GM19372 (cell line): ENCODE results near the gene DDAH2.

ENCODE experiments used
- ATAC-seq: cut with Tn5 transposase; IDR thresholded peaks from one replicate; pipeline ENCODE4 v1.9.1; 2021; ENCODE audit warnings: mild to moderate bottlenecking, low read depth, moderate library complexity; ENCODE audit not compliant: unreplicated experiment

DDAH2 gene

DNA sequence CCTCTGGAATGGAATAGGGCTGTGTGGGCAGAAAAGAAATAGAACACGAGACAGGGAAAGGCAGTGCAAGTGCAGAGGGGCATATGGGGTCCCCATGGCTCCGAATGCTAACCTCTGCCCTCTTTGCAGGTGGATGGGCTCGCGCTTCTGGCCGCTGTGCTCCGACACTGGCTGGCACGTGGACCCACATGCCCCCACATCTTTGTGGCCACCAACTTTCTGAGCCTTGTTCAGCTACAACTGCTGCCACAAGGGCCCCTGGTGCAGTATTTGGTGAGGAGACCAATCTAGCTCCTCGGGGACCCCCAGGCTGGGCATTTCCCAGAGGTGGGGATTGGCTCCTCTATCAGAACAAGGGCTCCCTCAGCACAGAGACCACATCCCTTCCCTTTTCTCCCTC lies 32.2 kb upstream of the DDAH2 start:
- ATAC-seq = no peak

DNA sequence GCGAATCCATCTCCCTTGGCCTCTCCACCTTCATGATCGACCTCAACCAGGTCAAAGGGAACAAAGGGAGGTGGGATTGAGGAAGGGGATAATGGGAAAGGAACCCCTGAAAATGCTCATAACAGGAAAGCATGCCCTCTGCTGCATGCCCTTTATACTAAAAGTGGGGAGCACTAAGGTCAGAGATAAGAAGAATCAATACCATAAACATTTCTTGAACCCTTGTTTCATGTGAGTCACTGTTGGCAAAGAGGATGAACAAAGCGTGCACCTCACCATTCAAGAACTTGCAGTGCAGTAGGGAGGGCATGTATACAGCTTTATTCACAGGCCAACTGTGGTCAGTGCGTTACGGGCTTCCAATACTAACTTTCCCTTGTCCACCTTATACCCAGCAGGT lies 31.7 kb upstream of the DDAH2 start:
- no peak for ATAC-seq

DNA sequence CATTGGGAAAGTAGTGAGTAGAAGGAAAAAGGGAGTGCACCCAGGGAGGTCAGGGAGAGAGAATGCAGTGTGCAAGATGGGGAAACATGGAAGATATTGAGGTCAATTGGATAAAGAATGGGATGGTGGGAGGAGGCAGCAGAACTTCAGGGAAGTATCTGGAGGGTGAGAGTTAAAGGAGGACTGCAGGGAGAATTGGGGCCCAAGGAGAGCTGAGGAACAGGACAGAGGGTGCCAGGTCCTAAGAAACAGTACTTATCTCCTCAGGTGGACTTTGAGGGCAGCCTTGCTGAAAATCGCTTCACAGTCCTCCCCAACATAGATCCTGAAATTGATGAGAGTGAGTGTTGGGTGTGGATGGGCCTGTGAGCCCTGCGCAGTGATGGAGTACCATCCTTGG lies 29.2 kb upstream of the DDAH2 start:
- no peak for ATAC-seq

DNA sequence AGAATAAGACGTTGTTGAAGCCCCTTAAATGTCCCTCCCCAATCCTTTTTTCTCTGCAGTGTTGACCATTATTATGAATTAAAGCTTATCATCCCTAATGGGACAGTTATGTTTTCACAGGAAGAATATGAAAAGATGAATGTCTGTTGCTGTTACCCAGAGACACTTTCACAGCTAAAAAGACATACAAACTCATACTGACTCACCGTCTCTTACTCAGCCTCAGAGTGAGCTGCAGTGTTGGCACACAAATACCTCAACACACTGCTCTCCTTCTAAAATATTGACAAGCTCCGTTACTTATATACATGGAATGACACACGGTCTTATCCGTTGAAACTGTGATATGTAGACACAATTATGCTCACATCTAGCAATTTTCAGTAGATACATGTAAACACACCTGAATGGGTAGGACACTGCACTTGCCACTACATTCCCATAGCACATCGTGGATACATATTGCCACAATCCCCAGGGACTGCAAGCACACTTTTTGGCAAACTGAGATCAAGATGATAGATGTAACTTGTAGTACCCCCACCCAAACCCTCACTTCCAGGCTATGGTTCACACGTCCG lies 23.7 kb upstream of the DDAH2 start:
- ATAC-seq = no peak

DNA sequence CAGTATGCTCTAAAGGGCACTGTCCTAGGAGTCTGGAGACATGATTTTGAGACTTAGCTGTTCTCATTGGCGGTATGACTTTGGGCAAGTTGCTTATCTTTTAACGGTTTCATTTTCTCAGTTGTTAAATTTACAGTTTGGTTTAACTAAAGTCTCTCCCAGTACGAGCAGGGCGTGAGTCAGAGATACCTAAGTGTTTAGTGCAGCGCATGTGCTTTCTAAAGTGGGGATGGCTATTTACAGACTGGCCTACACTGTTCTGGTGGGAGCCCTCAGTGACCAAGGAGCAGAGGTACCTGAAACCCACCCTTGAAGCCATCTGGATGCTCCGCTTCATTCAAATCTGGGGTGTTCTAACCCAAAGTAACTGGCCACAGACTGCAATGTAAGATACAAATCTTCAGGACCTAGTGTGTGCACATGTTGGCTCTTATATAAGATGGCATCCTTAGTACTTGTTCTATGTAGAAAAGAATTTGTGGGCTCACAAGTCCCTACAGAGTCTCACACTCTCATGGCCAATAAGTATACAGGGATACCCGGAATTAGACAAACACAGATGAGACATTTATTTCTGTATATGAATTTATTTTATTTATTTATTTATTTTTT lies 21.4 kb upstream of the DDAH2 start:
- ATAC-seq = no peak

DNA sequence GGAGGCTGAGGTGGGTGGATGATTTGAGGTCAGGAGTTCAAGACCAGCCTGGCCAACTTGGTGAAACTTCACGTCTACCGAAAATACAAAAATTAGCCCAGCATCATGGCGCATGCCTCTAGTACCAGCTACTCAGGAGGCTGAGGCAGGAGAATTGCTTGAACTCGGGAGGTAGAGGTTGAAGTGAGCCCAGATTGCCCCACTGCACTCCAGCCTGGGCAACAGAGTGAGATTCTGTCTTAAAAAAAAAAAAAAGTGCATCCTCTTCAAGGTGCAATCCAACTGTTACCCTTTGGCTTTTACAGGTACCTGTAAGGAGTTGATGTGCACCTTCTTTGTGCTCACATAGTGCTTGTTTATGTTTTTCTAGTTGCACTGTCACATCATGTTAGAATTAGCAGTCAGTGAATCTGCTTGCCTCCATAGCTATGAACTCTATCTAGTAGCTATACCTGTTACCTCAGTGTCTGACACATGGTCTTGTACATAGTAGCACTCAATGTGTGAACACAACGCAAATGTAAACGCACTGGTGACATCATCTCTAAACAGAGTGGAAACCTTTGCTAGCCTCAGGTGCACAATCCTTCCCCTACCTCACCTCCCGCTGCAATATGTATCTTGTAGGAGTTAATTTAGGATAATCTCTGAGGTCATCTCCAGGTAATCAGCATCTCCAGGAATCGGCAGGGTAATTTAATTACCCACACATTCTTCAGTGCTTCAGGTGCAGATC lies 20.4 kb upstream of the DDAH2 start:
- ATAC-seq = no peak

DNA sequence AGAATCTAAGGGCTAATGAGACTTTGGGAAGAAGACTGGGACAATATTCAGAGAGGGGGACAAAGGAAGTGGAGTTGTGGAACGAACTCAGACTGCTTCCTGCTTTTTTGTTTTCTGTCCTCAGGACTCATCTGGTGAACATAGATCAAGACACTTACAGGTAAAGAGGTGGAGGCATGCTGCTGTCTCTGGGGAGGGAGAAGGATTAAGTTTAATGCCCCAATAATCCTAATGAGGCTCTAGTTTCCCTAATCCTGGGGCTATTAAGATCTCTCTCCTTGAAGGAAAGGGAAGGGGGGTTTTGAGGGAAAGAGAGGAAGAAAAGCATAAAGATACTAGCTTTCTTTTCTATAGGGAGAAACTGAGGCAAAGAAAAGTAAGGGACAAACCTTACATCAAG lies 15.3 kb upstream of the DDAH2 start:
- ATAC-seq = no peak

DNA sequence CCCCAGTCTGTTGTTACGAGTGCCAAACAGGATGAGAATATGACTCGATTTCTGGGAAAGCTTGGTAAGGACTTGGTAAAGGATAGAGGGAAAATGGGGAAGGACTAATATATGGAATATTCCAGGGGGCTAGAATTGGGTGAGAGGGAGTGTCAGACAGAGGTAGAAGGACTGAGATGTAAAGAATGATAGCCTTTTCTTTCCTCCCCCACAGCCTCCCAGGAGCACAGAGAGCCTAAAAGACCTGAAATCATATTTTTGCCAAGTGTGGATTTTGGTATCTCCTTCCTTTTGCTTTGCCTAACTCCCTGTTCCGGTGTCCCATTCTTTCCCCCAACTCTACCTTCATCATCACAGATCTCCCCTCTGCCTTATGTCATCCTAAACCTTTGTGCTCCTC lies 13.8 kb upstream of the DDAH2 start:
- no peak for ATAC-seq

DNA sequence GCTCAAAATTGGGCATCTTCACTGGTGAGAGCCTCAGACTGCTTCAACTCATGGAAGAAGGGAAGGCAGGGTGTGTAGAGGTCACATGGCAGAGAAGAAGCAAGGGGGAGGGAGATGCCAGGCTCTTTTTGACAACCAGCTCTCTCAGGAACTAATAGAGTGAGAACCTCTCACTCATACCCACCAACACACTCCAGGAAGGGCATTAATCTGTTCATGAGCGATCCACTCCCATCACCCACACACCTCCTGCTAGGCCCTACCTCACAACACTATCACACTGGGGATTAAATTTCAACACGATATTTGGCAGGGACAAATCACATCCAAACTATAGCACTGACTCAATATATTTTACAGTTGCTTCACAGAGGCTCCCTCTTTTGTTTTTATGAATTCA lies 12.7 kb upstream of the DDAH2 start:
- ATAC-seq = no peak

DNA sequence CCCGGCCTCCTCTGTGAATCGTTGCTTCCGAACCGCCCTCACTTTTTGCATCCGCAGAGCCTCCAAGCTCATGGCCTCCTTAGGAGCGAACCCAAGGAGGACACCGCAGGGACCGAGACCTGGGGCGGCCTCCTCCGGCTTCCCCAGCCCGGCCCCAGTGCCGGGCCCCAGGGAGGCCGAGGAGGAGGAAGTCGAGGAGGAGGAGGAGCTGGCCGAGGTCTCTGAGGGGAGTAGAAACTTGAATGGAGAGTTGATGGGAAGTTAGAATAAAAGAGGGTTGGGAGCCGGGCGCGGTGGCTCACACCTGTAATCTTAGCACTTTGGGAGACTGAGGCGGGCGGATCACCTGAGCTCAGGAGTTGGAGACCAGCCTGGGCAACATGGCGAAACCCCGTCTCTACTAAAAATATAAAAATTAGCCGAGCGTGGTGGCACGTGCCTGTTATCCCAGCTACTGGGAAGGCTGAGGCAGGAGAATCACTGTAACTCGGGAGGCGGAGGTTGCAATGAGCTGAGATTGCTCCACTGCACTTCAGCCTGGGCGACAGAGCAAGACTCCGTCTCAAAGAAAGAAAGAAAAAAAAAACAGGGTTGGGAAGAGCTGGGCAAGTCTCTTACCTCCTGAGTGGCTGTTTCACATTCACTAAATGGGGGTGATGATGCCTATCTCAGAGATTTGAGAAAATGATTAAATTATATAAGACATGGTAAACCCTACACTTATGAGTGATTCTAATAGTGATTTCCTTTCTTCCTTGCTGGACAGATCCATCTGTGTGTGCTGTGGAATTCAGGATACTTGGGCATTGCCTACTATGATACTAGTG lies 11.5 kb upstream of the DDAH2 start:
- no peak for ATAC-seq

DNA sequence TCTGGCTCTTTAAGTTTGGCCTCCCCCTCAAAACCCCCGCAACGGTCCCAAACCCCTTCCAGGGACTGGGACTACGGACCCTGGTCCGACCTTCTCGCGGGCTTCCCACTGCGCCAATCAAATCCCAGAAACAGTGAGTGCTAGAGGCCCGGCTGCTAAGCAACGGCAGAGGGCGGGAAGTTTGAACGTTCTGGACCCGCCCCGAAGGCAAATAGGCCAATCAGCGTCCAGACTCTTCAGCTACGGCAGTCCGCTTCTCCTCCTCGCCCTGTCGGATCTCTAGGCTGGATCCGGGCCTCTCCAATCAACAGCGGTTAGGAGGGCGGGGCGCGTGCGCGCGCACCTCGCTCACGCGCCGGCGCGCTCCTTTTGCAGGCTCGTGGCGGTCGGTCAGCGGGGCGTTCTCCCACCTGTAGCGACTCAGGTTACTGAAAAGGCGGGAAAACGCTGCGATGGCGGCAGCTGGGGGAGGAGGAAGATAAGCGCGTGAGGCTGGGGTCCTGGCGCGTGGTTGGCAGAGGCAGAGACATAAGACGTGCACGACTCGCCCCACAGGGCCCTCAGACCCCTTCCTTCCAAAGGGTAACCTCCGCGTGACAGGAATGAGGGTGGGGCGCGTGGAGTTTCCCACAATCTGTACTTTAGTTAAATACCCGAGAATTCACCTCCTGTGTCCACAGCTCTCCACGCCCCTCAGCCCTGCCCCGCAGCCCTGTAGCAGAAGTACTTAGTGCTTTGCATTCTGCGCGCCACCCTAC lies 10.7 kb upstream of the DDAH2 start, which contains the start of gene MSH5:
TSS of gene MSH5 (plus strand) at position 367 of the 758 bp plus-strand sequence. CDS start 462 bp downstream, outside the sequence.
- ATAC-seq = peak; percentile 77

DNA sequence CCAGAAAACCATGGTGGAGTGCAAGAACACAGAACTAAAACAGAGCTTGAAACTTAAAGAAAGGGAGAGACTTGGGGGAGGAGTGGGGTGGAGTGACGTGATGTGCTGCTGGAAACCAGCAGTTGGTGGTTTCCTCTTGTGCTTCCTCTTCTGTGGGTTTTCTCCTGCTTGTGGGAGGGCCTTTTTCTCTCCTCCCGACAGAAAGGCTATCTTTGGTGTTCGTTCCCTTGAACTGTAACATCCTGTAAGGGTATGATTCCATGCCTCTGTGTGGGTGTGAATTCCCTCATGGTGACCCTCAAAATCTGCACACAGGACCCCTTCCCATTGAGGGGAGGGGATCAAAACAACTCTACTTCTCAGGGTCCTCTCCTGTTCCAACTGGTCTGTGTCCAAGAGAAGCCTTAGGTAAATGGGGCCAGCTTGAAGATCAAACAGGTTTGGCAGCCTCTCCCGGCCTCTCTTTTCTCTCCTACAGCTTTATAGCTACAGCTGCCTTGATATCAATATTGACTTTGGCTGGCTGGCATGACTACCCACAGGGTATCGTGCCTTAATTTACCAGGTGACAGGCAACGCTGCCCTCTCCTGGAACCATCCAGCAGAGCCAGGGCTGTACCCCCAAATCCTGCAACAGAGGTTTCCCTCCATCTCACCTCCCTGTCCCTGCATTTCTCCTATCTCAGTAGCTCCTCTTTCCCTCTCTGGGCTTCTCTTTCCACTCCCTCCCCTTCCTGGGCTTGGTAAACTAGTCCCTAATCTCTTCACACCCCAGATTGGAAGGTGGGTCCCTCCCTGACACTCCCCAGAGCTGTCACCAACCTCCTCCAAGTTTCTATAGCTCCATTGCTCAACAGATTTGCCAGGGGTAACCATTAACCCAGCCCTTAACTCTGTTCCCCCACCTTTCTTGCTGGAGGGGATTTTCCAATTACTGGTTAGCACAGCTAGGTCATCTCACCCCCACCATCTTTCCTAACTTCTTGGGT lies 9.2 kb upstream of the DDAH2 start:
- ATAC-seq = no peak

DNA sequence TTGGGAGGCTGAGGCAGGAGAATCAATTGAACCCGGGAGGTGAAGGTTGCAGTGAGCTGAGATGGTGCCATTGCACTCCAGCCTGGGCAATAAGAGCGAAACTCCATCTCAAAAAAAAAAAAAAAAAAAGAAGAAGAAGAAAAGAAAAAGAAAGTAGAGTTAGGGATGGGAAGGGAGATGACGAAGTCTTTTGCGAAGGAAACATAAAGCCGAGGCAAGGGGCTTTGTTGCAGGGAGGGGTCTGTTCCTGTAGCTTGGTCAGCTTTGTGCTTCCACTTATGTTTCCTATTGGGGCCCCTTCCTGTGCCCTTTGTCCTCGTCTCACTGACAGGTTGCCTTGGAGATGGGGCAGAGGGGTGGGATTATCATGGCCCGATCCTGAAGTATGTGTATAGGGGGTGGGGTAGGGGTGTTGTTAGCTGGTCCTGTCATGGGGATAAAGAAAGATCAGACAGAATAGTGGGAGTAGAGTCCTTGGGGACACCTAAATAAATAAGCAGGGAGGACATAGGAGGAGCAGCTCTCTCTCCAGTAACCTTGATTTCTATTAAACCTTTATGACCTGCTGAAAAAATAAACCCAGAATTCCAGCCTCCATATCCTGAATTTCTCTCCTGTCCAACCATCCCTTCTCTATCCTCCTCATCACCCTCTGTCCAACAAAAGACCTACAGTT lies 8.4 kb upstream of the DDAH2 start:
- no peak for ATAC-seq

DNA sequence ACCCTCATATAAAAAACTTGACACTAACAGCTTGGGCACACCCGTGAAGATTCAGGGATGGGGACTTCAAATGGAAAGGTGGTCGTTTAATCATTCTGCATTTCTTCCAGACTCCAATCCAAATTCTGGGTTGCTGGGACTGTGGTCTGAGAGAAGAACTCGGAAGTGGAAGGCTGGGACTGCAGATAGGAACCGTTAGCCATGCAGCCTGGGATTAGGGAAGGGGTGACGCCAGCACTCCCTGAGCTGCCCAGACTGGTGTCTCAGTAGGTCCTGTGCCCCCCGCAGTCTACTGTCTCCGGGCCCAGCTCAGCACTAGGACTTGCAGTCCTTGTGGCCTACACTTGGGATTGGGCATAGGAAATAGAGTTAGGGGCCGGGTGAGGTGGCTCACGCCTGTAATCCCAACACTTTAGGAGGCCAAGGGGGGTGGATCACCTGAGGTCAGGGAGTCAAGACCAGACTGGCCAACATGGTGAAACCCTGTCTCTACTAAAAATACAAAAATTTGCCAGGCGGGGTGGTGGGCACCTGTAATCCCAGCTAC lies 7.7 kb upstream of the DDAH2 start:
- no peak for ATAC-seq

DNA sequence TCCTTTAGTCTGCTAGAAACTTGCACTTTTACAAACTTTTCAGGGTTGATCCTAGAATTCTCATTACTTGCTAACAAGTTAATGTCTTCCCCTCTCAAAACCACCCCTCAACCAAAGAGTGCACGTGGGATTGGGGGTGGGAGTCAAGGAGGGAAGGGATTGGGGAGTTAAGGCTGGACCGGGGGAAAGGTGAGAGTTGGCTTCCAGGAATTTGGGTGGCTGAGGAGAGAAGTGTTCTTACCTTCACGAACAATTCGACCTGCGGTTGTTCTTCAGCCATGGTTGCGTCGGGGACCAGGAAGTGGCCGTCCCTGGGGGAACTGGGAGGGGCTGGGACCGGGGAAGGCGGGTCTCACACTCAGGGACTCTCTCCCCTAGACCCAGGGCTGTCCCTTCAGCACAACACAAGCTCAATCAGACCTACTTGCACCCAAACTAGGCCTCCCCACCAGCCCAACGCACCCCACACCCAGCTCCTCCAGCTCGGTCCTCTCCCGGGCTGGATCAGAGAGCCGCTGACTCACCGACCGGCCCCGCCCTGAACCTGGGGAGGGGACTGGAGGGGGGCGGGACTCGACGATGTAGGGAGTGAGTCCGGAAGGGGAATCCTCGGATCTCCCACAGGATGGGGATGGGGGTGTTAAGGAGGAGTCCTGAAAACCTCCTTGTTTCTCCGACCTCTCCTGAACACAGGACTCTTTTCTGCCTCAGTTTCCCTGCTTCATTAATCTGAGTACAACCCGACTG lies 7.1 kb upstream of the DDAH2 start, which contains the start of gene CLIC1:
TSS of gene CLIC1 (minus strand) at position 510 of the 747 bp plus-strand sequence. CDS start at position 280, 230 bp downstream.
- no peak for ATAC-seq

DNA sequence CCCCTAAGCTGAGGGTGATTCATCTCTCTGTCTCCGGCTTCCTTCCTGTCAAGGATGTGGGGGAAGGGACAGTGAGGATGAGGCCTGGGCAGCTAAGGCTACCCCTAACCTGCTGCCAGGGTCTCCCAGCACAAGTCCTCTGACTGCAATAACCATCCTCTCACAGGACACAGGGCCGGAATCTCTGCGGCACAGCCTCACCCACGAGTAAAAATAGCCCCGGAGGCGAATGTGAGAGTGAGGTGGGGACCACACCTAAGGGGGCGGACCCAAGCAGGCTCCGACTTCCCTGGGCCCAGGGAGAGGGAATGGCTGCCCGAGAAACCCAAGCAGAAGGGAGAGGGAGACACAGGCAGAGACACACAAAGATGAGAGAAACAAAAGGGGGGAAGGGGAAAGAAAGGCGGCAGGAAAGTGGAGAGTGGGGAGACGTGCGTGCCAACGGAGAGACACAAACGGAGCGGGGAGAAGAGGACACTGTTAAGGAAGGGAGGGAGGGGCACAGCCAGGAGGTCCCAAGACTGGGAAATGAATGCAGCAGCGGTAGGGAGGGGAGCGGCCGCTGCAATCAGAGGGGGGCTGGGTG lies 5.8 kb upstream of the DDAH2 start:
- no peak for ATAC-seq

DNA sequence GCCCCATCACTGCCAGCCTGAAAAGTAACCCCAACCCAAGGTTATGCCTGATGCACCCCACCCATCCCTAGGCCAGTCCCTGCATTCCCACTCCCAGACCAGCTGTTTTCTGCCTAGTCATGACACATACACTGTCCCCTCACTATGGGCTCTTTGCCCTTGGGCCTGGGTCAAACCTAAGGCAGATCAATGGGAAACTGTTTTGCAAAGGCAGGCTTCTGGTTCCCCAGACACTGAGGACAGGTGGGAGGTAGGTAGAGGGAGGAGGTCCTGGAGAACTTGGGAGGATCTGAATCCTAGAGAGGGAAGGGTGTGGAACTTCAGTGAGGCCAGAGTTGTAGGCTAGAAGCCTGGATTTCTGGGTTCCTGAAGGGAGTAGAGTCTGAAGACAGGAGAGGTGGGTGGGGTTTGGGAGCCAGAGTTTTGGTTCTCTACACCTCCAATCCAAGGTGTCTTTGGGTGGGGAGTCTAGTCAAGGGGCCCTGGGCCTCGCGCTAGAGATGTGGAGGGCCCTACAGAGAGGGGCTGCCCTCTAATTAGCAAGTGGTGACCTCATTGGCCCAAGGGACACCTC lies 5.2 kb upstream of the DDAH2 start:
- ATAC-seq = no peak
